ENCODE data around the gene DYNC1H1.

DNA sequence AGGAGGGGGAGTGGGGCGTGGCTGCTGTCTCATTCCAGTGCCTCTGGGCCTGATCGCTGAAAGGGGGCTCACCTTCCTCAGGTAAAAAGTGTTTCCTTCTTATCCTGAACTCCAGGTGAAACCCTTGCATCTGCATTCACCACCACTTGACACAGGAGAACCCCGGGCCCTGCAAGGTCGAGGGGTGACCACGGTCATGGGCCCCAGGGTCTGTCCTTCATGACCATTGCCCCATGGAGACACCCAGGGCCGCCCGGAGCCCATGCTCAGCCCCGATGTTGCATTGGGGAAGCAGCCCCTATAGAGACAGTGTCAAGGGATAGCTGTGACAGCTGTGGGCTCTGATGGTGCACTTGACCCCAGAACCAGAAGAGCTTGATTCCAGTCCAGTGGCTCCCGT is 34.4 kb upstream of the DYNC1H1 start:
- TF ChIP-seq, protein P1, sequence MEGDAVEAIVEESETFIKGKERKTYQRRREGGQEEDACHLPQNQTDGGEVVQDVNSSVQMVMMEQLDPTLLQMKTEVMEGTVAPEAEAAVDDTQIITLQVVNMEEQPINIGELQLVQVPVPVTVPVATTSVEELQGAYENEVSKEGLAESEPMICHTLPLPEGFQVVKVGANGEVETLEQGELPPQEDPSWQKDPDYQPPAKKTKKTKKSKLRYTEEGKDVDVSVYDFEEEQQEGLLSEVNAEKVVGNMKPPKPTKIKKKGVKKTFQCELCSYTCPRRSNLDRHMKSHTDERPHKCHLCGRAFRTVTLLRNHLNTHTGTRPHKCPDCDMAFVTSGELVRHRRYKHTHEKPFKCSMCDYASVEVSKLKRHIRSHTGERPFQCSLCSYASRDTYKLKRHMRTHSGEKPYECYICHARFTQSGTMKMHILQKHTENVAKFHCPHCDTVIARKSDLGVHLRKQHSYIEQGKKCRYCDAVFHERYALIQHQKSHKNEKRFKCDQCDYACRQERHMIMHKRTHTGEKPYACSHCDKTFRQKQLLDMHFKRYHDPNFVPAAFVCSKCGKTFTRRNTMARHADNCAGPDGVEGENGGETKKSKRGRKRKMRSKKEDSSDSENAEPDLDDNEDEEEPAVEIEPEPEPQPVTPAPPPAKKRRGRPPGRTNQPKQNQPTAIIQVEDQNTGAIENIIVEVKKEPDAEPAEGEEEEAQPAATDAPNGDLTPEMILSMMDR (IDR thresholded peaks at IDR 0.05) = no peak
- no peak for TF ChIP-seq EP300 (IDR thresholded peaks at IDR 0.05)
- no peak for TF ChIP-seq POLR2A (IDR thresholded peaks at IDR 0.05; ENCODE audit: low read depth)

All from esophagus muscularis mucosa (tissue), 4 donors.